ENCODE measurements around the gene C12orf50. TPM values are rescaled to one million over a fixed set of nuclear protein-coding genes. Genes with fewer than 3 reads are reported as not detected.

C12orf50 gene
- polyA plus RNA-seq, 1 donor from 2014 or later = 0.30 TPM

GRCh38 chr12:88063375-88063774 is 34.2 kb upstream of the C12orf50 start:
- H3K9ac ChIP-seq (ENCODE audit: low read length) = no peak overlapping the region
- H3K79me2 ChIP-seq (replicated peaks; ENCODE audit: insufficient read depth, low read length) = no peaks in the 10 kb centered on the region
- no peaks in the 10 kb centered on the region for H3F3A ChIP-seq (ENCODE audit: insufficient read depth, low read length, poor library complexity, severe bottlenecking)
- TF ChIP-seq EP300 (conservative IDR thresholded peaks at IDR 0.05; ENCODE audit: poor library complexity, severe bottlenecking) (no peak), RAD21 (conservative IDR thresholded peaks at IDR 0.05) (no peak), CTCF (IDR thresholded peaks at IDR 0.05; ENCODE audit: poor library complexity, severe bottlenecking) (no peak), SMC3 (conservative IDR thresholded peaks at IDR 0.05; ENCODE audit: poor library complexity) (no peak), TAF1 (IDR thresholded peaks at IDR 0.05; ENCODE audit: low read depth) (no peak), MXI1 (conservative IDR thresholded peaks at IDR 0.05; ENCODE audit: poor library complexity, severe bottlenecking) (no peak), POLR2AphosphoS5 (IDR thresholded peaks at IDR 0.05) (no peak), EZH2 (IDR thresholded peaks at IDR 0.05; ENCODE audit: borderline replicate concordance, insufficient read depth, low read length, poor library complexity, severe bottlenecking) (no peak)
- no peak overlapping the region for H3K4me3 ChIP-seq (ENCODE audit: low read length)
- peaks cover 13% of the 10 kb centered on the region for H3K36me3 ChIP-seq (ENCODE audit: insufficient read depth, low read length)
- no peak overlapping the region for H2AFZ ChIP-seq (ENCODE audit: low read depth, low read length)
- H3K4me2 ChIP-seq (ENCODE audit: low read length) = no peak overlapping the region
- no peak overlapping the region for H3K27ac ChIP-seq (ENCODE audit: low read length)
- no peaks in the 10 kb centered on the region for H3K27me3 ChIP-seq (ENCODE audit: insufficient read depth, low read depth, low read length)
- H4K20me1 ChIP-seq (ENCODE audit: insufficient read depth) = no peaks in the 10 kb centered on the region
- no peaks in the 10 kb centered on the region for H3K9me2 ChIP-seq (ENCODE audit: insufficient read depth, low read length)
- H3K9me3 ChIP-seq (ENCODE audit: low read length) = no peaks in the 10 kb centered on the region

DNA sequence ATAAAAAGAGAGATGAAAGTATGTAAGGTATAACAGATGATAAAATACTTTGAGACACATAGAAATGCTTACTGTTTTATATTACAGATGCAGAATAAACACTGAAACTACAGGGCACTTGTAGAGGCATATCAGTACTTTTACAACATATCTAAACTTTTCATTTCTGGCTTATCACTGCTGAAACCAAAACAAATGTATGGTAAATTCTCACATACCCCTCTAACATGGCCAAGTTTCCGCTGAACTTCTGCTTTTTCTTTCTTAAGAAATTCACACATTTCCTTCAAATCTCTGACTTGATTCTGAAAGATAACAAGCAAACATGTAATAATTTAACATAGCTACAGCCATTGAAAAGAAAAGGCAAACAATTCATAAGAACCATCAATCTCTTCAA is 33.3 kb upstream of the C12orf50 start:
- Histone ChIP-seq H3F3A (ENCODE audit: insufficient read depth, low read length, poor library complexity, severe bottlenecking) (no peaks in the 10 kb centered on the region), H3K79me2 (replicated peaks; ENCODE audit: insufficient read depth, low read length) (no peaks in the 10 kb centered on the region), H3K9ac (ENCODE audit: low read length) (no peak overlapping the region), H3K27me3 (ENCODE audit: insufficient read depth, low read depth, low read length) (no peaks in the 10 kb centered on the region), H3K36me3 (ENCODE audit: insufficient read depth, low read length) (peaks cover 8% of the 10 kb centered on the region), H3K27ac (ENCODE audit: low read length) (no peak overlapping the region), H3K4me2 (ENCODE audit: low read length) (no peak overlapping the region), H3K4me3 (ENCODE audit: low read length) (no peak overlapping the region), H2AFZ (ENCODE audit: low read depth, low read length) (no peak overlapping the region), H3K9me3 (ENCODE audit: low read length) (no peaks in the 10 kb centered on the region), H3K9me2 (ENCODE audit: insufficient read depth, low read length) (no peaks in the 10 kb centered on the region), H4K20me1 (ENCODE audit: insufficient read depth) (no peaks in the 10 kb centered on the region)
- TF ChIP-seq EP300 (conservative IDR thresholded peaks at IDR 0.05; ENCODE audit: poor library complexity, severe bottlenecking) (no peak), CTCF (IDR thresholded peaks at IDR 0.05; ENCODE audit: poor library complexity, severe bottlenecking) (no peak), TAF1 (IDR thresholded peaks at IDR 0.05; ENCODE audit: low read depth) (no peak), SMC3 (conservative IDR thresholded peaks at IDR 0.05; ENCODE audit: poor library complexity) (no peak), RAD21 (conservative IDR thresholded peaks at IDR 0.05) (no peak), MXI1 (conservative IDR thresholded peaks at IDR 0.05; ENCODE audit: poor library complexity, severe bottlenecking) (no peak), POLR2AphosphoS5 (IDR thresholded peaks at IDR 0.05) (no peak), EZH2 (IDR thresholded peaks at IDR 0.05; ENCODE audit: borderline replicate concordance, insufficient read depth, low read length, poor library complexity, severe bottlenecking) (no peak)
- TF ChIP-seq, protein P1, sequence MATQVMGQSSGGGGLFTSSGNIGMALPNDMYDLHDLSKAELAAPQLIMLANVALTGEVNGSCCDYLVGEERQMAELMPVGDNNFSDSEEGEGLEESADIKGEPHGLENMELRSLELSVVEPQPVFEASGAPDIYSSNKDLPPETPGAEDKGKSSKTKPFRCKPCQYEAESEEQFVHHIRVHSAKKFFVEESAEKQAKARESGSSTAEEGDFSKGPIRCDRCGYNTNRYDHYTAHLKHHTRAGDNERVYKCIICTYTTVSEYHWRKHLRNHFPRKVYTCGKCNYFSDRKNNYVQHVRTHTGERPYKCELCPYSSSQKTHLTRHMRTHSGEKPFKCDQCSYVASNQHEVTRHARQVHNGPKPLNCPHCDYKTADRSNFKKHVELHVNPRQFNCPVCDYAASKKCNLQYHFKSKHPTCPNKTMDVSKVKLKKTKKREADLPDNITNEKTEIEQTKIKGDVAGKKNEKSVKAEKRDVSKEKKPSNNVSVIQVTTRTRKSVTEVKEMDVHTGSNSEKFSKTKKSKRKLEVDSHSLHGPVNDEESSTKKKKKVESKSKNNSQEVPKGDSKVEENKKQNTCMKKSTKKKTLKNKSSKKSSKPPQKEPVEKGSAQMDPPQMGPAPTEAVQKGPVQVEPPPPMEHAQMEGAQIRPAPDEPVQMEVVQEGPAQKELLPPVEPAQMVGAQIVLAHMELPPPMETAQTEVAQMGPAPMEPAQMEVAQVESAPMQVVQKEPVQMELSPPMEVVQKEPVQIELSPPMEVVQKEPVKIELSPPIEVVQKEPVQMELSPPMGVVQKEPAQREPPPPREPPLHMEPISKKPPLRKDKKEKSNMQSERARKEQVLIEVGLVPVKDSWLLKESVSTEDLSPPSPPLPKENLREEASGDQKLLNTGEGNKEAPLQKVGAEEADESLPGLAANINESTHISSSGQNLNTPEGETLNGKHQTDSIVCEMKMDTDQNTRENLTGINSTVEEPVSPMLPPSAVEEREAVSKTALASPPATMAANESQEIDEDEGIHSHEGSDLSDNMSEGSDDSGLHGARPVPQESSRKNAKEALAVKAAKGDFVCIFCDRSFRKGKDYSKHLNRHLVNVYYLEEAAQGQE (IDR thresholded peaks at IDR 0.05; ENCODE audit: borderline replicate concordance) = no peak
